Esophagus (tissue), 2 donors: ENCODE data around the gene ACVR1C. TPM values are rescaled to one million over a fixed set of nuclear protein-coding genes. Genes with fewer than 3 reads are reported as not detected.
"Not testable (repeated sequence)": the region's sequence is repeated elsewhere in the genome, so short reads cannot be mapped to it uniquely, and the experiment has no call there.

ENCODE experiments used
- H3K27ac ChIP-seq, 2 donors: one replicate each; pipeline ENCODE4 v1.5.1; 2013; ENCODE audit warnings: low read depth in 2 of 2, mild to moderate bottlenecking in 2 of 2, inconsistent platforms in 1 of 2, low read length in 1 of 2, moderate library complexity in 1 of 2
- H3K27me3 ChIP-seq, 2 donors: one replicate each; pipeline ENCODE4 v1.6.1; 2013; ENCODE audit warnings: low read length in 2 of 2, control low read depth in 1 of 2, mild to moderate bottlenecking in 1 of 2; ENCODE audit not compliant: insufficient read depth in 2 of 2, control insufficient read depth in 1 of 2
- H3K36me3 ChIP-seq, 2 donors: one replicate each; pipeline ENCODE4 v1.6.1; 2013; ENCODE audit warnings: low read length in 1 of 2; ENCODE audit not compliant: control insufficient read depth in 2 of 2, insufficient read depth in 2 of 2
- H3K4me1 ChIP-seq, 2 donors: one replicate each; pipeline ENCODE4 v1.6.1; 2013; ENCODE audit warnings: low read length in 1 of 2; ENCODE audit not compliant: control insufficient read depth in 2 of 2, insufficient read depth in 2 of 2
- H3K4me3 ChIP-seq, 2 donors: one replicate each; pipeline ENCODE4 v1.5.1; 2013; ENCODE audit warnings: low read length in 2 of 2, mild to moderate bottlenecking in 2 of 2, low read depth in 1 of 2, moderate library complexity in 1 of 2
- H3K9me3 ChIP-seq, 2 donors: one replicate each; pipeline ENCODE4 v1.6.1; 2013; ENCODE audit warnings: mild to moderate bottlenecking in 2 of 2, low read depth in 1 of 2, low read length in 1 of 2, moderate library complexity in 1 of 2; ENCODE audit not compliant: control insufficient read depth in 2 of 2, insufficient read depth in 1 of 2
- WGBS, 2 donors: extraction: QIAGEN DNeasy Blood & Tissue Kit; methylation state at CpG; one replicate each; pipeline ENCODE4 v1.1.7; 2013; 5-methylcytosine and 5-hydroxymethylcytosine counted together
- polyA plus RNA-seq, 2 donors: library from polyadenylated mRNA; stranded (reverse); fragments of 200-250 nt; gene quantifications; one replicate each; pipeline ENCODE4 v1.2.3, GENCODE V29; 2013
- donor health status: healthy with polysubstance abuse.
- donor health status: Bipolar disorder and iron deficiency.

The ACVR1C gene
- polyA plus RNA-seq, 2 donors, result 0.06 TPM

DNA sequence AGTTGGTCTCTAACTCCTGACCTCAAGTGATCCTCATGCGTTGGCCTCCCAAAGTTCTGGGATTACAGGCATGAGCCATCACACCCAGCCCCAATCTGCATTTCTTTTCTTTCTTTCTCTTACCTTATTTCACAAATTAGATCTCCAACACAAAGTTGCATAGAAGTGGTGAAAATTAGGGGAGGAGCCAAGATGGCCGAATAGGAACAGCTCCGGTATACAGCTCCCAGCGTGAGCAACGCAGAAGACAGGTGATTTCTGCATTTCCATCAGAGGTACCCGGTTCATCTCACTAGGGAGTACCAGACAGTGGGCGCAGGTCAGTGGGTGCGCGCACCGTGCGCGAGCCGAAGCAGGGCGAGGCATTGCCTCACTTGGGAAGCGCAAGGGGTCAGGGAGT, 113.7 kb downstream of the ACVR1C start:
- not testable (repeated sequence) for H3K4me3 ChIP-seq, H3K4me1 ChIP-seq, H3K27me3 ChIP-seq, H3K27ac ChIP-seq, H3K9me3 ChIP-seq, H3K36me3 ChIP-seq
- 90 to 95% methylated on average over 10 to 15 of the region's 15 CpGs for whole genome bisulfite sequencing, 2 donors

DNA sequence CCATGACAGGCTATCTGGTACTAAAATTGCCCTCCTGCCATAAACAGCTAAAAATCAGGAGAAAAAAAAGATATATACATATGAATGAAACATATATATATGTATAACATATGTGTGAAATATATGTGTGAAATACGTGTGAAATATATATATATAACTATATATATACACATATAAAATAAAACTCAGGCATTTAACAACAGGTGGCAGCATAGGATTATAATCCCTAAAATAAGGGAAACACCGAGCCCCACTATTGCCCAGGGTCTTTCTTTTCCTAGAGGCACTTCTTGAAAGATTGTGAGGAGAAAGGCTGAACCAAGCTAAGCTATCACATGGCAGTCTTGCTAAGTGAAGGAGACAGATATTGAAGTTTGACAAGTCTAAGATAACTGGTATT, 118.9 kb downstream of the ACVR1C start:
- H3K36me3 ChIP-seq, result no peaks in the 10 kb centered on the region
- no peak overlapping the region for H3K4me3 ChIP-seq
- H3K27me3 ChIP-seq, result no peaks in the 10 kb centered on the region
- no peak overlapping the region for H3K27ac ChIP-seq
- no peaks in the 10 kb centered on the region for H3K4me1 ChIP-seq
- WGBS, 2 donors, result 51 to 63% methylated on average over 2 of the region's 2 CpGs
- H3K9me3 ChIP-seq, result no peaks in the 10 kb centered on the region

DNA sequence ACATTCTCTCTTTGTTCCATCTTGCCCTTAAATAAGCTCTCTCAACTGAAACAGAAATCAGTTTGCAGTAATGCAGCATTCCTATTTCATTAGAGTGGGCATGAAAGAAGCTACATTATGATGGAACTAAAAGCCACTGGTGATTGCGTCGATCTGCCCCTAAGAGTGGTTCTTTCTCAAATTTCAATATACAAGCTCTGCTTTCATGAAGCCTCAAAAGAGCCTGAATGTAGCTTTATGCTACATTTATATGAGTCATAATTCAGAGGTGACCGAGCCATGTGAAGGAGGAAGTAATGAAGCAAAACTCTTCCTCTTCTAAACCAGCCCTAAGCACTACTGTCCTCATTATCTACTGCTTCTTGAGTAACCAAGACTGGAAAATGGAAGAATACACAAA, 120.0 kb downstream of the ACVR1C start:
- no peaks in the 10 kb centered on the region for H3K9me3 ChIP-seq
- H3K4me3 ChIP-seq, result no peak overlapping the region
- 60 to 63% methylated on average over 3 of the region's 3 CpGs for WGBS, 2 donors
- no peaks in the 10 kb centered on the region for H3K4me1 ChIP-seq
- no peaks in the 10 kb centered on the region for H3K36me3 ChIP-seq
- H3K27ac ChIP-seq, result no peak overlapping the region
- no peaks in the 10 kb centered on the region for H3K27me3 ChIP-seq

DNA sequence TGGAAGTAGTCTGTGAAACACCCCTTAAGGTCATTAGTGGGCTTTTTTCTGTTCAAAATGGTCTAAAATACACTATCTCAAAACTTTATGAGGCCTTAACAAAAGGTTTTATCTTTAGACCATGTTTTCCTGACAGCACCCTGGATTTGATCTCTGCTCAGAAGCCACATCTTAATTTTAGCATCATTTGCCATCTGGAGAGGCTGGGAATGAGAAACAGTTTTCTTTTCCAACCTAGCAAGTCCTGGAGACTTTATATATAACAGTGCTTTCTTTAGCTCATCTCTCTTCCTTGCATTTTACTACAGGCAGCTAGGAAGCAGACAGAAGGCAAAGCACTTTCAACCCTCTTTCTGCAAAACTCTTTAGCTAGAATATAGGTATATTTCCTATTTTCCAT, 122.1 kb downstream of the ACVR1C start:
- no peaks in the 10 kb centered on the region for H3K4me1 ChIP-seq
- H3K9me3 ChIP-seq, result no peaks in the 10 kb centered on the region
- no peaks in the 10 kb centered on the region for H3K36me3 ChIP-seq
- no peaks in the 10 kb centered on the region for H3K27me3 ChIP-seq
- H3K27ac ChIP-seq, result no peak overlapping the region
- H3K4me3 ChIP-seq, result no peak overlapping the region

DNA sequence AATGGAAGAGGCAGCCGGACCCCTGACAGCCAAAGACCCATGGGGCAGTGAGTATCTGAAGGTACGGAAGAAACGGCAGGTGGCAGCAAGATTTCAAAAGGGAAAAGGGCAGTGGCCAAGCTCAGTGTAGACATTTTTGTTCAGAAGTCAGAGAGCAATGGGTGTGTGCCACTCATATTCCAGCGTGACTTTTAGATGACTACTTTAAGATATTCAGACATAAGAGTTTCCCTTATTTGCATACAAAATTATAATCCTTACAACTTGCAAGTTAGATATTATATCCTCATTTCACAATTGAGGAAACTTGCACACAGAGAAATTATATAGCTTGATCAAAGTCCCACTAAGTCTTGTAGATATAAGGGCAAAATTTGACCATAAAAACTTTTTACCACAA, 124.0 kb downstream of the ACVR1C start:
- no peak overlapping the region for H3K4me3 ChIP-seq
- no peak overlapping the region for H3K27ac ChIP-seq
- 86 to 93% methylated on average over 4 of the region's 4 CpGs for WGBS, 2 donors
- H3K4me1 ChIP-seq, result no peaks in the 10 kb centered on the region
- H3K36me3 ChIP-seq, result no peaks in the 10 kb centered on the region
- H3K27me3 ChIP-seq, result no peaks in the 10 kb centered on the region
- no peaks in the 10 kb centered on the region for H3K9me3 ChIP-seq

DNA sequence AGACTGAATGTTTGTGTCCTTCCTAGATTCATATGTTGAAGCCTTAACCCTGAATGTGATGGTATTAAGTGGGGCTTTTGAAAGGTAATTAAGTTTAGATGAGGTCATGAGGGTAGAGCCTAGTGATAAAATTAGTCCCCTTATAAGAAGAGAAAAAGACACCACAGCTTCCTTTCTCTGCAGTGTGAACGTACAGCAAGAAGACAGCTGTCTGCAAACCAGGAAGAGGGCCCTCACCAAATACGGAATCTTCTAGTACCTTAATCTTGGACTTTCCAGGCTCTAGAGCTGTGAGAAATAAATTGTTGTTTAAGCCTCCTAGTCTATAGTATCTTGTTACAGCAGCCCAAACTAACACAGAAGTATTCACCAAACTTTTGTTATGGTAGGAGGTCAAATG, 127.6 kb downstream of the ACVR1C start:
- no peaks in the 10 kb centered on the region for H3K4me1 ChIP-seq
- WGBS, 2 donors, result 65 to 73% methylated on average over 2 of the region's 2 CpGs
- H3K9me3 ChIP-seq, result no peaks in the 10 kb centered on the region
- H3K27ac ChIP-seq, result no peak overlapping the region
- no peaks in the 10 kb centered on the region for H3K36me3 ChIP-seq
- no peaks in the 10 kb centered on the region for H3K27me3 ChIP-seq
- no peak overlapping the region for H3K4me3 ChIP-seq

DNA sequence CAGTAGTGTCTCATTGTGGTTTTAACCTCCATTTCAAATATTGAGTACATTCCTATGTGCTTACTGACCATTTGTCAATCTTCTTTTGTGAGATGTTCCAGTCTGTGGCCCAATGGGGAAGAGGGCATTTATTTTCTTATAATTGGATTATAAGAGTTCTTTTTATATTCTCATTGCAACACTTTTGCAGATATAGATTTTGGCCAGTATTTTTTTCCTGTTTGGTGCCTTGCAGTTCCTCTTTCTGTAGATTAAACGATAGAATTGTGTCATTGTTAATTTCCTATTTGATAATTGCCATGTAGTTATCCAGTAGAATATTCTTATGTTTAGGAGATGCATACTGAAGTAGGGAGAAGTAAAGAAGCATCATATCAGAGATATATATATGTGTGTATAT, 128.3 kb downstream of the ACVR1C start:
- WGBS, 2 donors, result 69 to 72% methylated on average over 1 of the region's 1 CpG
- Histone ChIP-seq H3K27me3 (no peaks in the 10 kb centered on the region), H3K9me3 (no peaks in the 10 kb centered on the region), H3K36me3 (no peaks in the 10 kb centered on the region), H3K4me1 (no peaks in the 10 kb centered on the region), H3K4me3 (no peak overlapping the region), H3K27ac (no peak overlapping the region)

DNA sequence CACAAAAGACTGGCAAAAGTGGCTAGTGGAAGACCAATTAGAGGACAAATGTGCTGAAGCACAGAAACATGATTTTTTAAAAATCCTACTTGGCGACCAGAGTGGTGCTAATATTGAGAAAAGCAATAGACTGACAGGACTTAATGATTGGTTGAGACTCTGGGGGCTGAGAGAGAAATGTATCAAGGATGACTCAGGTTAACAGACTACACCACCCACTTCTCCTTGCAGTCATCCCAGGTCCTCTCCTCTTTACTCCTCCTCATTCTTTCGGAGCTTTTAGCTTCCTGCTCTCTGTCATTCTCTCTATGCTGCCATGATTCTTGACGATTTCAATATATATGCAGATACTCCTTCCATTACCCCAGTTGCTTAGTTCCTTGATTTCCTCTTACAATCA, 130.2 kb downstream of the ACVR1C start:
- Histone ChIP-seq H3K4me3 (no peak overlapping the region), H3K27me3 (no peaks in the 10 kb centered on the region), H3K36me3 (no peaks in the 10 kb centered on the region), H3K9me3 (no peaks in the 10 kb centered on the region), H3K4me1 (no peaks in the 10 kb centered on the region), H3K27ac (no peak overlapping the region)
- WGBS, 2 donors, result 90 to 91% methylated on average over 3 of the region's 3 CpGs

DNA sequence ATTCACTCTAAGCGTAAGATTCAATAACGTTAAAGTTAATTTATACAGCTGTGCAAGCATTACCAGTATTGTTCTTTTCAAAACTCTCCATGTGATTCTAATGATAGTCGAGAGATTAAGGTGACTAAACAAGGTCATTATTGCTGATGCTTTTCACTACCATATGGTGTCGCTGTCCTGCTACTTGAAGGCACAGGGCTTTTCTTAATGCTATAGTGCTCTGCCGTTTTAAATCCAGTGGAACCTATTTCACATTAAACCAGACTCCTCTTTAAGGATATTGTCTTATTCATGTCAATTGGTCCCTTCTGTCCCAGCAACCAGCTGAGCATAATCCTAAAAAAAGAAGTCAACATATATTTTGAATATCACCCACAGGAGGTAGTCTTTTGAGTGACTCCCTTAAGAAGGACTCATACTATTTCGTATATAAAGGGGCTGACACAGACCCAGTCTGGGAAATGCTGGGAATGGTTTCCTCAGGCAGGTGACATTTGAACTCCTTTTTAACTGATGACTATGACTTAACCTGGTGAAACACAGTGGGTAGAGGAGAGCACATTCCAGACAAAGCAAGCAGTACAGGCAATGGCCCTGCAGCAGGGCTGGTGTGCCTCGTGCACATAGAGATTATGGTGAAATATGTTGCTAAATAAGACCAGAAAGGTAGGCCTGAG, 130.9 kb downstream of the ACVR1C start:
- Histone ChIP-seq H3K27ac (no peak overlapping the region), H3K4me3 (no peak overlapping the region), H3K36me3 (no peaks in the 10 kb centered on the region), H3K9me3 (no peaks in the 10 kb centered on the region), H3K4me1 (no peaks in the 10 kb centered on the region), H3K27me3 (no peaks in the 10 kb centered on the region)
- 25 to 30% methylated on average over 7 of the region's 7 CpGs for WGBS, 2 donors

DNA sequence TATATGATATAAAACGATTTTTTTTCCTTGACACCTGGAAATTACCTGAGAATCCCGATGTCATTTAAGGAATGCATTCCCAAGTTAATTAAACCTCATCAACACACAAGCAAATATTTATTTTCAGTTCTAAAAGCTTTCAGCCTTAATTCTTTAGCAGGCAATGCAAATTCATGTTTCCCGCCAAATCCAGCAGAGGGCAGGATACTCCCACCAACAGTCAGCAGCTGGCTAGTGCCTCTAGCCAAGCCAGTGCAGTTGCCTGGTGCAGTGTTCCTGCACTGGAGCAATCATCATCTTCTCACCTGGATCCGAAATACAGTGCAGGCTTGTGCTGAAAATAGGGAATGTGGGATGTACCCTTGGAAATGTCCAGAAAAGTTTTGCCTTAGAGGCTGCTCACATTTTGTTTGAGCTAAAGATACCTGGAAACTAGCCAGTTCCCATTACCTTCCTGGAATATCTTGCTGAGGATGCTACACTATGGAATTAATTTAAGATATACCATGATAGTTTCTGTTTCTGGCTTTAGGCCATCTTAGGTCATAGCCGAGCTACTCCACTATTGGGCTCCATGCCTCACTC, 136.4 kb downstream of the ACVR1C start:
- Histone ChIP-seq H3K27ac (no peak overlapping the region), H3K36me3 (no peaks in the 10 kb centered on the region), H3K27me3 (no peaks in the 10 kb centered on the region), H3K9me3 (no peaks in the 10 kb centered on the region), H3K4me1 (no peaks in the 10 kb centered on the region), H3K4me3 (no peak overlapping the region)
- 14 to 22% methylated on average over 5 of the region's 5 CpGs for WGBS, 2 donors
